ENCODE data around the gene SEL1L.

DNA sequence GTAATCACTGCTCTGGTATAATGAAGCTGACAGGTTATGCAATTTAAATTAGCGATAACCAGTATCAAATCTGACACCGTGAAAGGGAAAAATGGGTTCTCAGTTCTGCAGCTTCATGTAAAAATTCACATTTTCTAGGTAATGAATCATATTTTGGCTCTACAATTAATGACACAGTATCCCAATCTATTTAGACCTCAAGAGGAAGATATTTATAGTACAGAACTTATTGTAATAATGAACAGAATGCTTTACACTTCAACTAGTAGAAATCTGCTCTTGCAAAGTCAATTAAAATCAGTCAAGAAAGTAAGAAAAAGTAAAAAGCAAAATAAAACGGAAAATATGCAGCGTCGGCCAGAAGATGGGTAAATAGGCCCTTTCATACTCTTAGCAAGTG is 24.3 kb downstream of the SEL1L start:
- TF ChIP-seq, protein P1, sequence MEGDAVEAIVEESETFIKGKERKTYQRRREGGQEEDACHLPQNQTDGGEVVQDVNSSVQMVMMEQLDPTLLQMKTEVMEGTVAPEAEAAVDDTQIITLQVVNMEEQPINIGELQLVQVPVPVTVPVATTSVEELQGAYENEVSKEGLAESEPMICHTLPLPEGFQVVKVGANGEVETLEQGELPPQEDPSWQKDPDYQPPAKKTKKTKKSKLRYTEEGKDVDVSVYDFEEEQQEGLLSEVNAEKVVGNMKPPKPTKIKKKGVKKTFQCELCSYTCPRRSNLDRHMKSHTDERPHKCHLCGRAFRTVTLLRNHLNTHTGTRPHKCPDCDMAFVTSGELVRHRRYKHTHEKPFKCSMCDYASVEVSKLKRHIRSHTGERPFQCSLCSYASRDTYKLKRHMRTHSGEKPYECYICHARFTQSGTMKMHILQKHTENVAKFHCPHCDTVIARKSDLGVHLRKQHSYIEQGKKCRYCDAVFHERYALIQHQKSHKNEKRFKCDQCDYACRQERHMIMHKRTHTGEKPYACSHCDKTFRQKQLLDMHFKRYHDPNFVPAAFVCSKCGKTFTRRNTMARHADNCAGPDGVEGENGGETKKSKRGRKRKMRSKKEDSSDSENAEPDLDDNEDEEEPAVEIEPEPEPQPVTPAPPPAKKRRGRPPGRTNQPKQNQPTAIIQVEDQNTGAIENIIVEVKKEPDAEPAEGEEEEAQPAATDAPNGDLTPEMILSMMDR (IDR thresholded peaks at IDR 0.05): no peak
- TF ChIP-seq SIN3A (IDR thresholded peaks at IDR 0.05; ENCODE audit: borderline replicate concordance, insufficient read depth, low read depth, low read length): no peak

All from Panc1 (cell line).